ENCODE data around the gene FAM20B. TPM values are rescaled to one million over a fixed set of nuclear protein-coding genes. Genes with fewer than 3 reads are reported as not detected.
A peak's percentile ranks its signal among the peaks of the same experiment; 100 is the strongest.
"Not testable (repeated sequence)": the region's sequence is repeated elsewhere in the genome, so short reads cannot be mapped to it uniquely, and the experiment has no call there.

FAM20B gene
- total and polyA plus RNA-seq, 4 donors = 3.1 to 39.8 (median 13.6) TPM

DNA sequence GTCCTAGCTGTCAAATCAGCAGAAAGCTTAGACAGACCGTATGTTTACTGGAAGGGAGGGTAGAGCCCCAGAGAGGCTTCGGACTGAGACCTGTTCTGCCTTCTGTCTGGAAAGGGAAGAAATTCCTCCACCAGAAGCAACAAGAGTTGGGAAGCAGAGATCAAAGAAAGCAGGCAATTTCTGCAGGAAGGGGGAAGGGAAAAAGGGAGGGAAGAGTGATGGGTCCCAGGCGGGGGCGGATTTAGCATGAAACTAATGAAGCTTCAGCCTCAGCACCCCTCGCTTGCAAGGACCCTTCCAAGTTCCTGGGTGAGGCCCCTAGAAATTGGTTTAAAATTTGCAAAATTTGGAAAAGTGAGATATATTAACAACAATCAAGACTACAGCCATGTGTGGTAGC lies 26.6 kb upstream of the FAM20B start:
- 94% methylated on average over 5 of the region's 5 CpGs for WGBS
- H3K36me3 ChIP-seq (ENCODE audit: control insufficient read depth in 4 of 4, insufficient read depth in 3 of 4, low read depth in 1 of 4, low read length in 3 of 4) = no peaks in the 10 kb centered on the region

DNA sequence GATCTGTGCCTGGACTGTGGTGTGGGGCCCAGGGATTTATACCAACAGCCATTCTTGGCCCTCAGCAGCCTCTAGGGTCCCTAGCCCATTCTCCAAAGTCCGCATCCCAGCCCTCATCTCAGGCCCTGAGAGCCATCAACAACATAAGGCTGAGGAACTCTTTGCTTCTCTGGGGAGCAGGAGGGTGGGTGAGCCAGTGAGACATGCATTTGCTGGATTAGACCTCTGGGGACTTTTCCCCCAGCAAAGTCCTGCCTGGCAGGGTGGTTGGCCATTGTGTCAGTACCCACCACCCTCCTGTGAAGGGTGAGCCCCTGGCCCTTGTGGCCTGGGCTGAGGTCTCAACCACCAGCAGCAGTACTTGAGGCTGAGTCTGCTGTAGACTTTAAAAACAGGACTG lies 24.2 kb upstream of the FAM20B start:
- no peak for DNase-seq (ENCODE audit: low spot score)
- WGBS = 97% methylated on average over 1 of the region's 1 CpG
- no peak overlapping the region for H3K4me3 ChIP-seq (ENCODE audit: low read depth in 1 of 3, low read length in 3 of 3)
- peaks cover 0 to 12% (median 3%) of the 10 kb centered on the region in 4 donors for H3K4me1 ChIP-seq (ENCODE audit: control insufficient read depth in 4 of 4, insufficient read depth in 4 of 4, low read length in 3 of 4)
- H3K36me3 ChIP-seq (ENCODE audit: control insufficient read depth in 4 of 4, insufficient read depth in 3 of 4, low read depth in 1 of 4, low read length in 3 of 4) = no peaks in the 10 kb centered on the region
- TF ChIP-seq, protein P1, sequence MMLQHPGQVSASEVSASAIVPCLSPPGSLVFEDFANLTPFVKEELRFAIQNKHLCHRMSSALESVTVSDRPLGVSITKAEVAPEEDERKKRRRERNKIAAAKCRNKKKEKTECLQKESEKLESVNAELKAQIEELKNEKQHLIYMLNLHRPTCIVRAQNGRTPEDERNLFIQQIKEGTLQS (IDR thresholded peaks at IDR 0.05) = no peak
- no peak for TF ChIP-seq SP1 (IDR thresholded peaks at IDR 0.05)
- TF ChIP-seq FOXA2 (IDR thresholded peaks at IDR 0.05) = no peak
- no peak for TF ChIP-seq RXRA (IDR thresholded peaks at IDR 0.05)
- TF ChIP-seq, protein P2, sequence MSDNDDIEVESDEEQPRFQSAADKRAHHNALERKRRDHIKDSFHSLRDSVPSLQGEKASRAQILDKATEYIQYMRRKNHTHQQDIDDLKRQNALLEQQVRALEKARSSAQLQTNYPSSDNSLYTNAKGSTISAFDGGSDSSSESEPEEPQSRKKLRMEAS (IDR thresholded peaks at IDR 0.05) = no peak
- no peak for TF ChIP-seq RAD21 (IDR thresholded peaks at IDR 0.05)
- no peak for TF ChIP-seq NR2F2 (IDR thresholded peaks at IDR 0.05)
- TF ChIP-seq EGR1 (IDR thresholded peaks at IDR 0.05; ENCODE audit: low read depth in 2 of 2) = no peak
- H3K9ac ChIP-seq (ENCODE audit: low read depth in 1 of 2, low read length in 2 of 2) = no peak overlapping the region
- no peak overlapping the region for H3K27ac ChIP-seq (ENCODE audit: low read depth in 1 of 2, low read length in 2 of 2)
- no peaks in the 10 kb centered on the region for H3K9me3 ChIP-seq (ENCODE audit: control insufficient read depth in 4 of 4, low read length in 3 of 4)
- H3K27me3 ChIP-seq (ENCODE audit: control insufficient read depth in 4 of 4, insufficient read depth in 4 of 4, low read length in 3 of 4) = no peaks in the 10 kb centered on the region

More for the DNA sequence above, 26.6 kb upstream of the FAM20B start:
- TF ChIP-seq, protein P2 (IDR thresholded peaks at IDR 0.05) = no peak
- TF ChIP-seq, protein P3, sequence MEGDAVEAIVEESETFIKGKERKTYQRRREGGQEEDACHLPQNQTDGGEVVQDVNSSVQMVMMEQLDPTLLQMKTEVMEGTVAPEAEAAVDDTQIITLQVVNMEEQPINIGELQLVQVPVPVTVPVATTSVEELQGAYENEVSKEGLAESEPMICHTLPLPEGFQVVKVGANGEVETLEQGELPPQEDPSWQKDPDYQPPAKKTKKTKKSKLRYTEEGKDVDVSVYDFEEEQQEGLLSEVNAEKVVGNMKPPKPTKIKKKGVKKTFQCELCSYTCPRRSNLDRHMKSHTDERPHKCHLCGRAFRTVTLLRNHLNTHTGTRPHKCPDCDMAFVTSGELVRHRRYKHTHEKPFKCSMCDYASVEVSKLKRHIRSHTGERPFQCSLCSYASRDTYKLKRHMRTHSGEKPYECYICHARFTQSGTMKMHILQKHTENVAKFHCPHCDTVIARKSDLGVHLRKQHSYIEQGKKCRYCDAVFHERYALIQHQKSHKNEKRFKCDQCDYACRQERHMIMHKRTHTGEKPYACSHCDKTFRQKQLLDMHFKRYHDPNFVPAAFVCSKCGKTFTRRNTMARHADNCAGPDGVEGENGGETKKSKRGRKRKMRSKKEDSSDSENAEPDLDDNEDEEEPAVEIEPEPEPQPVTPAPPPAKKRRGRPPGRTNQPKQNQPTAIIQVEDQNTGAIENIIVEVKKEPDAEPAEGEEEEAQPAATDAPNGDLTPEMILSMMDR (IDR thresholded peaks at IDR 0.05; ENCODE audit: low read depth, low read length, missing input control) = no peak
- TF ChIP-seq YY1 (IDR thresholded peaks at IDR 0.05) = no peak
- no peak for TF ChIP-seq FOXA1 (IDR thresholded peaks at IDR 0.05)
- TF ChIP-seq FOXA2 (IDR thresholded peaks at IDR 0.05) = no peak
- TF ChIP-seq EGR1 (IDR thresholded peaks at IDR 0.05; ENCODE audit: low read depth in 2 of 2) = no peak
- no peak for TF ChIP-seq RXRA (IDR thresholded peaks at IDR 0.05)
- TF ChIP-seq HNF4G (IDR thresholded peaks at IDR 0.05) = no peak
- peaks cover 0 to 12% (median 3%) of the 10 kb centered on the region in 4 donors for H3K4me1 ChIP-seq (ENCODE audit: control insufficient read depth in 4 of 4, insufficient read depth in 4 of 4, low read length in 3 of 4)
- H3K27me3 ChIP-seq (ENCODE audit: control insufficient read depth in 4 of 4, insufficient read depth in 4 of 4, low read length in 3 of 4) = no peaks in the 10 kb centered on the region
- DNase-seq (ENCODE audit: low spot score) = no peak
- no peak overlapping the region for H3K27ac ChIP-seq (ENCODE audit: low read depth in 1 of 2, low read length in 2 of 2)
- no peaks in the 10 kb centered on the region for H3K9me3 ChIP-seq (ENCODE audit: control insufficient read depth in 4 of 4, low read length in 3 of 4)
- no peak overlapping the region for H3K4me3 ChIP-seq (ENCODE audit: low read depth in 1 of 3, low read length in 3 of 3)
- no peak overlapping the region for H3K9ac ChIP-seq (ENCODE audit: low read depth in 1 of 2, low read length in 2 of 2)

DNA sequence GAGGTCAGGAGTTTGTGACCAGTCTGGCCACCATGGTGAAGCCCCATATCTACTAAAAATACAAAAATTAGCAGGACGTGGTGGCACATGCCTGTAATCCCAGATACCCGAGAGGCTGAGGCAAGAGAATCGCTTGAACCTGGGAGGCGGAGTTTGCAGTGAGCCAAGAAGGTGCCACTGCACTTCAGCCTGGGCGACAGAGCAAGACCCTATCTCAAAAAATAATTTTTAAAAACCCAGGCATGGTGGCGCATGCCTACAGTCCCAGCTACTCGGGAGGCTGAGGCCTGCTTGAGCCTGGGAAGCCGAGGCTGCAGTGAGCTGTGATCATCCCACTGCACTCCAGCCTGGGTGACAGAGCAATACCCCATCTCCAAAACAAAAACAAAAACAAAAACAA lies 23.6 kb upstream of the FAM20B start:
- Histone ChIP-seq H3K27ac (ENCODE audit: low read depth in 1 of 2, low read length in 2 of 2) (peak overlapping the region in 1 of 2 donors; percentile 94), H3K4me1 (ENCODE audit: control insufficient read depth in 4 of 4, insufficient read depth in 4 of 4, low read length in 3 of 4) (peaks cover 0 to 12% (median 3%) of the 10 kb centered on the region in 4 donors), H3K9ac (ENCODE audit: low read depth in 1 of 2, low read length in 2 of 2) (peak overlapping the region in 1 of 2 donors; percentile 2)
- H3K4me3 ChIP-seq (ENCODE audit: low read depth in 1 of 3, low read length in 3 of 3); H3K36me3 ChIP-seq (ENCODE audit: control insufficient read depth in 4 of 4, insufficient read depth in 3 of 4, low read depth in 1 of 4, low read length in 3 of 4); H3K27me3 ChIP-seq (ENCODE audit: control insufficient read depth in 4 of 4, insufficient read depth in 4 of 4, low read length in 3 of 4); DNase-seq (ENCODE audit: low spot score); H3K9me3 ChIP-seq (ENCODE audit: control insufficient read depth in 4 of 4, low read length in 3 of 4): not testable (repeated sequence)
- 92% methylated on average over 8 of the region's 8 CpGs for WGBS

Data from liver (tissue), 9 donors.